DOHH2 (cell line): ENCODE results near the gene ELOVL5.

Source experiments
- H3F3A ChIP-seq: fragments of 200-600 bp; sonication (generic), shearing (Covaris generic); 2 replicates; pipeline ENCODE4 v1.6.0; 2016; ENCODE audit warnings: antibody characterized with exemption, mild to moderate bottlenecking; ENCODE audit not compliant: control insufficient read depth, insufficient read depth
- H3K27ac ChIP-seq: fragments of 200-600 bp; sonication (generic); 2 replicates; pipeline ENCODE4 v1.5.1; 2014; ENCODE audit warnings: low read depth, mild to moderate bottlenecking, low read length, moderate library complexity
- H3K27me3 ChIP-seq: fragments of 200-600 bp; sonication (generic); 2 replicates; pipeline ENCODE4 v1.6.1; 2014; ENCODE audit warnings: mild to moderate bottlenecking, low read length, mixed read lengths; ENCODE audit not compliant: control insufficient read depth
- H3K36me3 ChIP-seq: fragments of 200-600 bp; sonication (generic); 2 replicates; pipeline ENCODE4 v1.6.1; 2014; ENCODE audit warnings: mild to moderate bottlenecking, low read length, moderate library complexity, mixed read lengths; ENCODE audit not compliant: control insufficient read depth
- H3K4me1 ChIP-seq: fragments of 200-600 bp; sonication (generic); 2 replicates; pipeline ENCODE4 v1.6.1; 2014; ENCODE audit warnings: mild to moderate bottlenecking, low read length, mixed read lengths; ENCODE audit not compliant: control insufficient read depth
- H3K4me2 ChIP-seq: fragments of 200-600 bp; sonication (generic); 2 replicates; pipeline ENCODE4 v1.6.0; 2014; ENCODE audit warnings: mild to moderate bottlenecking, low read length, moderate library complexity
- H3K4me3 ChIP-seq: fragments of 200-600 bp; sonication (generic); 2 replicates; pipeline ENCODE4 v1.5.1; 2014; ENCODE audit warnings: mild to moderate bottlenecking, low read length, mixed read lengths
- H3K79me2 ChIP-seq: fragments of 200-600 bp; sonication (generic); 2 replicates; pipeline ENCODE4 v1.6.1; 2014; ENCODE audit warnings: mild to moderate bottlenecking, low read length, mixed read lengths; ENCODE audit not compliant: control insufficient read depth
- H3K9me2 ChIP-seq: fragments of 200-600 bp; sonication (generic); replicated peaks from 2 replicates; pipeline ENCODE4 v1.6.1; 2014; ENCODE audit warnings: mild to moderate bottlenecking, low read length, mixed read lengths; ENCODE audit not compliant: control insufficient read depth
- H3K9me3 ChIP-seq: fragments of 200-600 bp; sonication (generic); 2 replicates; pipeline ENCODE4 v1.6.1; 2014; ENCODE audit warnings: antibody characterized with exemption, low read length, mixed read lengths; ENCODE audit not compliant: control insufficient read depth, insufficient read depth
- H4K20me1 ChIP-seq: fragments of 200-600 bp; sonication (generic); 2 replicates; pipeline ENCODE4 v1.6.0; 2014; ENCODE audit warnings: low read depth, mild to moderate bottlenecking, antibody characterized with exemption, low read length, moderate library complexity; ENCODE audit not compliant: control insufficient read depth, insufficient read depth
- EZH2phosphoT487 ChIP-seq: fragments of 200-600 bp; sonication (generic); IDR thresholded peaks from 2 replicates; pipeline ENCODE4 v1.6.1; 2017; ENCODE audit warnings: borderline replicate concordance, mild to moderate bottlenecking, antibody characterized with exemption, low read length, moderate library complexity, mixed read lengths
- TF ChIP-seq, protein P1 (sequence below): fragments of 200-600 bp; sonication (generic); IDR thresholded peaks from one replicate; pipeline ENCODE4 v1.5.1; 2014; ENCODE audit warnings: antibody characterized with exemption, mild to moderate bottlenecking, low read depth, low read length; ENCODE audit not compliant: poor library complexity, severe bottlenecking

Gene ELOVL5

GRCh38 chr6:53268858-53269608 lies 79.7 kb downstream of the ELOVL5 start:
- Histone ChIP-seq H3F3A (no peaks in the 10 kb centered on the region), H3K9me2 (no peaks in the 10 kb centered on the region), H3K4me1 (peaks cover 9% of the 10 kb centered on the region), H3K36me3 (peaks cover 100% of the 10 kb centered on the region), H4K20me1 (no peaks in the 10 kb centered on the region), H3K4me2 (no peak overlapping the region), H3K4me3 (no peak overlapping the region), H3K27ac (no peak overlapping the region), H3K9me3 (no peaks in the 10 kb centered on the region), H3K27me3 (no peaks in the 10 kb centered on the region), H3K79me2 (no peaks in the 10 kb centered on the region)
- no peak for TF ChIP-seq EZH2phosphoT487
- TF ChIP-seq, protein P1, sequence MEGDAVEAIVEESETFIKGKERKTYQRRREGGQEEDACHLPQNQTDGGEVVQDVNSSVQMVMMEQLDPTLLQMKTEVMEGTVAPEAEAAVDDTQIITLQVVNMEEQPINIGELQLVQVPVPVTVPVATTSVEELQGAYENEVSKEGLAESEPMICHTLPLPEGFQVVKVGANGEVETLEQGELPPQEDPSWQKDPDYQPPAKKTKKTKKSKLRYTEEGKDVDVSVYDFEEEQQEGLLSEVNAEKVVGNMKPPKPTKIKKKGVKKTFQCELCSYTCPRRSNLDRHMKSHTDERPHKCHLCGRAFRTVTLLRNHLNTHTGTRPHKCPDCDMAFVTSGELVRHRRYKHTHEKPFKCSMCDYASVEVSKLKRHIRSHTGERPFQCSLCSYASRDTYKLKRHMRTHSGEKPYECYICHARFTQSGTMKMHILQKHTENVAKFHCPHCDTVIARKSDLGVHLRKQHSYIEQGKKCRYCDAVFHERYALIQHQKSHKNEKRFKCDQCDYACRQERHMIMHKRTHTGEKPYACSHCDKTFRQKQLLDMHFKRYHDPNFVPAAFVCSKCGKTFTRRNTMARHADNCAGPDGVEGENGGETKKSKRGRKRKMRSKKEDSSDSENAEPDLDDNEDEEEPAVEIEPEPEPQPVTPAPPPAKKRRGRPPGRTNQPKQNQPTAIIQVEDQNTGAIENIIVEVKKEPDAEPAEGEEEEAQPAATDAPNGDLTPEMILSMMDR: no peak

DNA sequence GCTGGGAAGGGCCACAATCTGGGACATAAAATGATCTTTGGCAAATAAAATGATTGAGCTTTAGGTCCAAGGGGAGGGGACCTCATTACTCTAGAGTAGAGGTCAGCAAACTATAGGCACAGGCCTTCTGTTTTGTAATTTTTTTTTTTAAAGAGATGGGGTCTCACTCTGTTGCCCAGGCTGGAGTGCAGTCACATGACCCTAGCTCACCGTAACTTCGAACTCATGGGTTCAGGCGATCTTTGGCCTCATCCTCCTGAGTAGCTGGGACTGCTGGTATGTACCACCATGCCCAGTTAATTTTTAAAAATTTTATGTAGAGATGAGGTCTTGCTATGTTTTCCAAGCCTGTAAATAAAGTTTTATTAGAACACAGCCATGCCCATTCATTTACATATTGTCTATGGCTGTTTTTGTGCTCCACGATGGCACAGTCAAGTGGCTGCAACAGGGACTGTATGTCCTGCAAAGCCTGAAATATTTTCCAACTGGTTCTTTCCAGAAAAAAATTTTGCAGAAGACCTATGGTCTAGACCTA lies 82.1 kb downstream of the ELOVL5 start:
- H3K27me3 ChIP-seq: no peaks in the 10 kb centered on the region
- no peaks in the 10 kb centered on the region for H3K9me2 ChIP-seq
- no peaks in the 10 kb centered on the region for H4K20me1 ChIP-seq
- no peaks in the 10 kb centered on the region for H3K9me3 ChIP-seq
- TF ChIP-seq EZH2phosphoT487: no peak
- TF ChIP-seq, protein P1: no peak
- H3K36me3 ChIP-seq: peaks cover 93% of the 10 kb centered on the region
- no peaks in the 10 kb centered on the region for H3F3A ChIP-seq
- no peak overlapping the region for H3K4me3 ChIP-seq
- H3K4me1 ChIP-seq: peaks cover 9% of the 10 kb centered on the region
- H3K27ac ChIP-seq: no peak overlapping the region
- H3K4me2 ChIP-seq: no peak overlapping the region
- no peaks in the 10 kb centered on the region for H3K79me2 ChIP-seq

- Histone ChIP-seq H3K27ac (no peak overlapping the region), H3K79me2 (no peaks in the 10 kb centered on the region), H4K20me1 (no peaks in the 10 kb centered on the region), H3K9me2 (no peaks in the 10 kb centered on the region), H3K4me2 (no peak overlapping the region), H3K4me3 (no peak overlapping the region), H3F3A (no peaks in the 10 kb centered on the region), H3K4me1 (peaks cover 9% of the 10 kb centered on the region), H3K27me3 (no peaks in the 10 kb centered on the region), H3K9me3 (no peaks in the 10 kb centered on the region), H3K36me3 (peaks cover 90% of the 10 kb centered on the region)
- TF ChIP-seq EZH2phosphoT487: no peak
Measured at GRCh38 chr6:53264915-53265607, 83.7 kb downstream of the ELOVL5 start.

GRCh38 chr6:53264337-53264736 lies 84.4 kb downstream of the ELOVL5 start:
- peaks cover 9% of the 10 kb centered on the region for H3K4me1 ChIP-seq
- no peak overlapping the region for H3K27ac ChIP-seq
- H3K9me2 ChIP-seq: no peaks in the 10 kb centered on the region
- H4K20me1 ChIP-seq: no peaks in the 10 kb centered on the region
- H3K36me3 ChIP-seq: peaks cover 90% of the 10 kb centered on the region
- no peaks in the 10 kb centered on the region for H3F3A ChIP-seq
- no peaks in the 10 kb centered on the region for H3K9me3 ChIP-seq
- no peak overlapping the region for H3K4me3 ChIP-seq
- TF ChIP-seq, protein P1: no peak
- TF ChIP-seq EZH2phosphoT487: no peak
- H3K4me2 ChIP-seq: no peak overlapping the region
- H3K27me3 ChIP-seq: no peaks in the 10 kb centered on the region
- H3K79me2 ChIP-seq: no peaks in the 10 kb centered on the region
